Measurements from ENCODE around the gene SIGLEC15.
A peak's percentile ranks its signal among the peaks of the same experiment; 100 is the strongest.

Gene SIGLEC15

DNA sequence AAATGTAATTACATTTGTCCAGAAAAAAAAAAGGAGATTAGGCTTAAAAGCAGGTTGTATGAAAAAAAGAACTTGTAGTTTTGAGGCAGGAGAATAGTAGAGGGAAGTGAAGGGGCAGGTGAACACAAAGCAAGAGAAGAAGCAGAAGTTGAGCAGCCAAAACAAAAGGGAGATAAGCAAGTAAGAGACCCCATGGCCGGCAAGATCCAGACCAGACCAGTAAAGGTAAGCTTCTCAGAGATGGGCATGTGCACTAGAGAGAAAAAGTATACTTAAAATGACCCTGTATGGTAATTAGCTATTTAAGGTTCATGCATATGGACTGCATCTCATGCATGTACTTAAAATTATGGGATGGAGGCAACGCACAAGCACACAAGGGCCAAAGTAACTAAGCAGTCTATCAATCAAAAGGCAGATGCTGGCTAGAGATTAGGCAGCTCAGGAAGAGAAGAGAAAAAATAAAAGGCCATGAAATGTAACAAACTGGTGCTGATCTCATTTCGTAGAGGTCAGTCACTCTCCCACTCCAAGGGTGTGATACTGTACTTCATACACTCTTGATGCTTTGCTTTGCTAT is 9.7 kb downstream of the SIGLEC15 start:
- no peak for TF ChIP-seq CTCF (IDR thresholded peaks at IDR 0.05; ENCODE audit: low read depth, low read length)
- DNase-seq (ENCODE audit: extremely low read depth, low read depth), result no peak

DNA sequence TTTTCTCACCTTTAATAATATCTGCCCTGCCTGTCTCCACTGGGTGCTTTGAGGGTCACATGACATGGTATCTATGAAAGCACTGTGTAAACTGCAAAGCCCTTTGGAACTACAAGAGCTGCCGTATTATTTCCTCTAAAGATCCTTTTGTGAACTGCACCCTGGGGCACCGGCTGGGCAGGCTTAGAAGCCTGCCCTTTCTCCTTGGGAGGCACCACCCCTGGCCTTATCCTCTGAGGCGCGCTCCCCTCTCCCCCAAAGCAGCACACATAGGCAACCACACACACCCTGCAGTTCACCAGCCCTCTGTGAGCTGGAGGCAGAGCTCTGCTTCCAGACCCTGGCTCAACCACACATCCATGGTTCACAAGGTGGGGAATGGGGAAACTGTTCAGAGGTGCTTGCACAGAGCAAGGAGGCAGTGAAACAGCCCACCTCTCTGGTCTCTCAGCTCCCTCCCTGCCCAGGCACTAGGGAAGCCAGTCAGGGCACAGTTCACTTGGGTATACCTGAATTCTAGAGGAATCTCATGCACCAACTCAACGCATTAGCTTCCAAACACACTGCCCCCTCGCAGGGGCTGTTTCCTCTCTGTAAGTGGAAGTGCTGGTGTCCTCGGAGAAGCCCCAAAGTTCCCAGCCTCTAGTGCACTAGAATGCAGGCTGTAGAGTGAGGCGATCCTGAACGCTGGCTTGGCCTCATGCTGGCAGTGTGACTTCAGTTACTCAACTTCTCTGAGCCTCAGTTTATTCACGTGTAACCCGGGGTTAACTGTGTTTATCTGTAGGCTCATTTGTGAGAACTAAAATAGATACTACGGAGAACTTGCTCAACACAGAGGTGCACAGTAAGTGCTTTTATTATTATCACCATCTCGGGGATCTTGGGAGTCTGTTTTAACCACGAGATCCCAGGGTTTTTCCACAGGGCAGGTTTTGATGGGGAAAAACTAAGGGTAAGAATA is 11.0 kb downstream of the SIGLEC15 start:
- no peak for TF ChIP-seq CTCF (IDR thresholded peaks at IDR 0.05; ENCODE audit: low read depth, low read length)
- DNase-seq (ENCODE audit: extremely low read depth, low read depth), result no peak

DNA sequence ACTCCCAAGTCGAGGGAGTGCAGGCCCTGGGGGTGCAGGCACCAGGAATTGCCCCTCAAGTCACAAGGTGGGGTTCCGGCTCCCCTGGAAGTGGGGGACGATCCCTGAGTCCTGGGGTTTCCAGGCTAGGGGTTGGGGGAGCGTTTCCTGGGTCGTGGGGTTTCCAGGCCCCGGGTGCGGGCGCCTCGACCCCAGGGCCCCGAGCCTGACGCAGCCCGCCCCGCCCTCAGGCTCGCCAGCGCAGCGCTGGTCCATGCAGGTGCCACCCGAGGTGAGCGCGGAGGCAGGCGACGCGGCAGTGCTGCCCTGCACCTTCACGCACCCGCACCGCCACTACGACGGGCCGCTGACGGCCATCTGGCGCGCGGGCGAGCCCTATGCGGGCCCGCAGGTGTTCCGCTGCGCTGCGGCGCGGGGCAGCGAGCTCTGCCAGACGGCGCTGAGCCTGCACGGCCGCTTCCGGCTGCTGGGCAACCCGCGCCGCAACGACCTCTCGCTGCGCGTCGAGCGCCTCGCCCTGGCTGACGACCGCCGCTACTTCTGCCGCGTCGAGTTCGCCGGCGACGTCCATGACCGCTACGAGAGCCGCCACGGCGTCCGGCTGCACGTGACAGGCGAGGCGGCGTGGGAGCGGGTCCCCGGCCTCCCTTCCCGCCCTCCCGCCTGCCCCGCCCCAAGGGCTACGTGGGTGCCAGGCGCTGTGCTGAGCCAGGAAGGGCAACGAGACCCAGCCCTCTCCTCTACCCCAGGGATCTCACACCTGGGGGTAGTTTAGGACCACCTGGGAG is 12.0 kb downstream of the SIGLEC15 start:
- no peak for DNase-seq (ENCODE audit: extremely low read depth, low read depth)
- TF ChIP-seq CTCF (IDR thresholded peaks at IDR 0.05; ENCODE audit: low read depth, low read length), result peak; percentile 17

- no peak for TF ChIP-seq CTCF (IDR thresholded peaks at IDR 0.05; ENCODE audit: low read depth, low read length)
- DNase-seq (ENCODE audit: extremely low read depth, low read depth), result no peak
These were observed 13.0 kb downstream of the SIGLEC15 start for GRCh38 chr18:45838302-45839070.

GRCh38 chr18:45839414-45840395 is 14.2 kb downstream of the SIGLEC15 start:
- DNase-seq (ENCODE audit: extremely low read depth, low read depth), result no peak
- peak; percentile 82 for TF ChIP-seq CTCF (IDR thresholded peaks at IDR 0.05; ENCODE audit: low read depth, low read length)

Measured in AG09319 (cell line).